ENCODE data around the gene GRAMD1B. TPM values are rescaled to one million over a fixed set of nuclear protein-coding genes. Genes with fewer than 3 reads are reported as not detected.

Gene GRAMD1B
- total RNA-seq, 4 donors from 2014 or later = 1.8 to 4.0 (median 3.0) TPM

- H3K4me1 ChIP-seq = no peaks in the 10 kb centered on the region
- H3K27me3 ChIP-seq = no peaks in the 10 kb centered on the region
- 87 to 94% methylated on average over 6 of the region's 8 CpGs for WGBS, 2 donors (ENCODE audit: low coverage in 1 of 2)
- no peak for TF ChIP-seq EP300 (IDR thresholded peaks at IDR 0.05)
- TF ChIP-seq CTCF (IDR thresholded peaks at IDR 0.05) = no peak
- TF ChIP-seq POLR2A (IDR thresholded peaks at IDR 0.05) = no peak
- TF ChIP-seq POLR2AphosphoS5 (IDR thresholded peaks at IDR 0.05) = no peak
- no peak for ATAC-seq
- no peaks in the 10 kb centered on the region for H3K36me3 ChIP-seq
- no peak overlapping the region for H3K4me3 ChIP-seq
- no peaks in the 10 kb centered on the region for H3K9me3 ChIP-seq
- H3K27ac ChIP-seq = no peak overlapping the region
Observed at GRCh38 chr11:123472236-123472935, 42.3 kb downstream of the GRAMD1B start.

- WGBS, 2 donors (ENCODE audit: low coverage in 1 of 2) = 23% methylated on average over 3 of the region's 3 CpGs; no CpG with 5 or more reads in 1 of the 2 donors
- no peak for TF ChIP-seq POLR2A (IDR thresholded peaks at IDR 0.05)
- TF ChIP-seq POLR2AphosphoS5 (IDR thresholded peaks at IDR 0.05) = no peak
- no peak for TF ChIP-seq CTCF (IDR thresholded peaks at IDR 0.05)
- no peak for TF ChIP-seq EP300 (IDR thresholded peaks at IDR 0.05)
Observed at GRCh38 chr11:123473941-123474677, 44.0 kb downstream of the GRAMD1B start.

GRCh38 chr11:123474994-123475393 is 44.9 kb downstream of the GRAMD1B start:
- WGBS, 2 donors (ENCODE audit: low coverage in 1 of 2) = 60 to 82% methylated on average over 5 to 6 of the region's 8 CpGs
- TF ChIP-seq POLR2AphosphoS5 (IDR thresholded peaks at IDR 0.05) (no peak), CTCF (IDR thresholded peaks at IDR 0.05) (no peak), EP300 (IDR thresholded peaks at IDR 0.05) (no peak), POLR2A (IDR thresholded peaks at IDR 0.05) (no peak)
- Histone ChIP-seq H3K27ac (no peak overlapping the region), H3K4me3 (no peak overlapping the region), H3K9me3 (no peaks in the 10 kb centered on the region), H3K27me3 (no peaks in the 10 kb centered on the region), H3K36me3 (no peaks in the 10 kb centered on the region), H3K4me1 (no peaks in the 10 kb centered on the region)
- no peak for ATAC-seq

More at GRCh38 chr11:123473941-123474677, 44.0 kb downstream of the GRAMD1B start:
- no peaks in the 10 kb centered on the region for H3K9me3 ChIP-seq
- H3K36me3 ChIP-seq = no peaks in the 10 kb centered on the region
- ATAC-seq = no peak
- H3K4me1 ChIP-seq = no peaks in the 10 kb centered on the region
- no peak overlapping the region for H3K27ac ChIP-seq
- H3K27me3 ChIP-seq = no peaks in the 10 kb centered on the region
- H3K4me3 ChIP-seq = no peak overlapping the region

- no peaks in the 10 kb centered on the region for H3K4me1 ChIP-seq
- no peaks in the 10 kb centered on the region for H3K36me3 ChIP-seq
- no peak for TF ChIP-seq EP300 (IDR thresholded peaks at IDR 0.05)
- TF ChIP-seq POLR2A (IDR thresholded peaks at IDR 0.05) = no peak
- no peak for TF ChIP-seq POLR2AphosphoS5 (IDR thresholded peaks at IDR 0.05)
- TF ChIP-seq CTCF (IDR thresholded peaks at IDR 0.05) = no peak
- no peaks in the 10 kb centered on the region for H3K27me3 ChIP-seq
- no peak for ATAC-seq
- WGBS, 2 donors (ENCODE audit: low coverage in 1 of 2) = 73 to 75% methylated on average over 2 to 3 of the region's 3 CpGs
- no peak overlapping the region for H3K27ac ChIP-seq
- H3K4me3 ChIP-seq = no peak overlapping the region
- H3K9me3 ChIP-seq = no peaks in the 10 kb centered on the region
Observed at GRCh38 chr11:123475469-123475868, 45.4 kb downstream of the GRAMD1B start.
